ENCODE results near the gene IRX6. TPM values are rescaled to one million over a fixed set of nuclear protein-coding genes. Genes with fewer than 3 reads are reported as not detected.

The IRX6 gene
- 6.3 and 13.3 TPM in 2 replicates for total RNA-seq

GRCh38 chr16:55323637-55324271 is at the start of gene IRX6:
Gene IRX6 (plus strand): TSS chr16:55324203. CDS start chr16:55325092, 889 bp downstream.

Small RNA genes within 50 kb of the gene (small RNA-seq; reads per million reads assigned to genes)
- not detected for gene RN7SL841P

Other genes starting within 250 kb of the IRX6 start
- 1,404 and 1,854 TPM in 2 replicates for gene MMP2, start 155.0 kb downstream of the IRX6 start, total RNA-seq
- 29.1 and 32.8 TPM in 2 replicates for gene LPCAT2, start 184.9 kb downstream of the IRX6 start, total RNA-seq
- gene CAPNS2, start 242.5 kb downstream of the IRX6 start, total RNA-seq, result 1.6 and 1.8 TPM in 2 replicates

Measured in hair follicle dermal papilla cell (primary cell).